NB4 (cell line): ENCODE data around the gene PRKG1.
"Not testable (repeated sequence)": the region's sequence is repeated elsewhere in the genome, so short reads cannot be mapped to it uniquely, and the experiment has no call there.

ENCODE experiments used
- DNase-seq: peaks from one replicate; pipeline ENCODE4 v3.0.0; 2010; ENCODE audit warnings: low read depth
- H3K4me3 ChIP-seq: one replicate; pipeline ENCODE4 v1.5.1; 2011; ENCODE audit warnings: mild to moderate bottlenecking, low read depth, low read length, moderate library complexity
- CTCF ChIP-seq: IDR thresholded peaks from one replicate; pipeline ENCODE4 v1.5.1; 2012; ENCODE audit warnings: low read depth, low read length
- MAX ChIP-seq: IDR thresholded peaks from 2 replicates; pipeline ENCODE4 v1.6.1; 2011; ENCODE audit warnings: low read depth, low read length
- MYC ChIP-seq: IDR thresholded peaks from 2 replicates; pipeline ENCODE4 v1.6.1; 2011; ENCODE audit warnings: low read depth, low read length
- POLR2A ChIP-seq: IDR thresholded peaks from 2 replicates; pipeline ENCODE4 v1.6.1; 2011; ENCODE audit warnings: mild to moderate bottlenecking; ENCODE audit not compliant: insufficient read length; ENCODE audit errors: extremely low read depth

Gene PRKG1

GRCh38 chr10:51203359-51203758, 129.1 kb downstream of the PRKG1 start:
- DNase-seq, result no peak
- H3K4me3 ChIP-seq, result no peak overlapping the region
- TF ChIP-seq MYC (no peak), POLR2A (no peak), CTCF (no peak), MAX (no peak)

GRCh38 chr10:51204066-51204465, 129.8 kb downstream of the PRKG1 start:
- no peak for TF ChIP-seq MAX
- TF ChIP-seq POLR2A, result no peak
- TF ChIP-seq MYC, result no peak
- no peak for TF ChIP-seq CTCF
- H3K4me3 ChIP-seq, result no peak overlapping the region
- no peak for DNase-seq

- DNase-seq, result no peak
- no peak overlapping the region for H3K4me3 ChIP-seq
- no peak for TF ChIP-seq POLR2A
- TF ChIP-seq MYC, result no peak
- no peak for TF ChIP-seq CTCF
- no peak for TF ChIP-seq MAX
These were observed 130.4 kb downstream of the PRKG1 start for GRCh38 chr10:51204701-51205100.

- DNase-seq, result no peak
These were observed 132.2 kb downstream of the PRKG1 start for GRCh38 chr10:51206500-51206899.

GRCh38 chr10:51212937-51213336, 138.7 kb downstream of the PRKG1 start:
- not testable (repeated sequence) for DNase-seq, H3K4me3 ChIP-seq

More at GRCh38 chr10:51206500-51206899, 132.2 kb downstream of the PRKG1 start:
- H3K4me3 ChIP-seq, result no peak overlapping the region
- TF ChIP-seq MAX (no peak), POLR2A (no peak), MYC (no peak), CTCF (no peak)

GRCh38 chr10:51214207-51215196, 140.2 kb downstream of the PRKG1 start:
- DNase-seq, result no peak
- TF ChIP-seq POLR2A (no peak), MYC (no peak), CTCF (no peak), MAX (no peak)
- H3K4me3 ChIP-seq, result no peak overlapping the region
